Fibroblast of the conjunctiva (primary cell): ENCODE data around the gene PTPRC.
A peak's percentile ranks its signal among the peaks of the same experiment; 100 is the strongest.

Source experiments
- DNase-seq: peaks from one replicate; pipeline ENCODE4 v3.0.0-alpha.2; 2010; ENCODE audit warnings: low read depth

PTPRC gene

DNA sequence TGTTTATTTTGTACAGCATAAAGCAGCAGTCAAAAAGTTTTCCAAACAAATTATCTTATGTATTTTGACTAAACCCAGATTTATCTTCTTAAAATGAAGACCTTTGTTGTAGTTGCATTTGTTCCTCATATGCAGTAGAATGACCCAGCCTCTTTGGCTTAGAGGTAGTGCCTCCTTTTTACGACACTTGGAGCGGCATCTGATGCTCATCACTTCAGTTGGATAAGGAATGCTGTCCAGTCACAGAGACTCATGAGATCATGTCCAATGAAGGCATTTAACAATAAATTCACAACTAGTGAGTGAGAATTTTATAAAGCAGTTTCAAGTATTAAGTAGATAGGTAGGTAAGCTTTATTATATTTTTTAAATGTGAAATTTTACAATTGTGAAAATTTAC lies 35.2 kb downstream of the PTPRC start:
- no peak for DNase-seq

DNA sequence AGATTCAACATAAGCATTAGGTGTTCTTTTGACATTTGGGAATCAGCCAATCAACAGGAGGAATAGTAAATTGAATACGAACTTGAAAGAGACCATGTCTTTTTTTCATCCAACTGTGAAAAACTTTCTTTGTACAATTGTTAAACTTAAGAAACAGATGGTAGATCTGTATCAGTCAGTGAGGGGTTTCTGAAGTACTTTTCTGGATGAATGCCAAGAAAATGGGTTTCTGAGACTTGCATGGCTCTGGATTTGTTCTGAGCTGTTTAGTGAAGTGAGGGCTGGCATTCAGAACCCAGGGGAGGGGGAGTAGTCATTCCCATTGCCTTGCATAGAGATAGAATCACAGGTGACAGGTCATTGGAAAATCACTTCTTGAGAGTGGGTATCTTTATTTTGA lies 37.4 kb downstream of the PTPRC start:
- DNase-seq: no peak

DNA sequence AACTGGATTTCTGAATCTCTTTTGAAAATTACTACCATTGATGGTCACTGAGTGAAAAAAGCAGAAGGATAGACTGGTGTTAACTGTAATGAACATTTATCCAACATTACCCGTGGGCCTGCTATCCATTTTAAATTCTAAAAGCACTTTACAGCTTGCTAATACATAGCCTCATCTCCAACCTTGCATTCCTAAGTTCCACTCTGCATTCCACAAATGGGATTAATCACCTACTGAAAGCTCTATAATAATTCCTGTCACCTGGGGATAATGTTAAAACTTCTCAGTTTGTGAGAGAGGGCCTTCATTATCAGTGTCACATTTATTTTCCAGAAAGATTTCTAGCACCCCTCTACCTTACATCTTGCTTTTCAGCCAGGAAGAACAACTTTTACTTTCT lies 38.2 kb downstream of the PTPRC start:
- no peak for DNase-seq

DNA sequence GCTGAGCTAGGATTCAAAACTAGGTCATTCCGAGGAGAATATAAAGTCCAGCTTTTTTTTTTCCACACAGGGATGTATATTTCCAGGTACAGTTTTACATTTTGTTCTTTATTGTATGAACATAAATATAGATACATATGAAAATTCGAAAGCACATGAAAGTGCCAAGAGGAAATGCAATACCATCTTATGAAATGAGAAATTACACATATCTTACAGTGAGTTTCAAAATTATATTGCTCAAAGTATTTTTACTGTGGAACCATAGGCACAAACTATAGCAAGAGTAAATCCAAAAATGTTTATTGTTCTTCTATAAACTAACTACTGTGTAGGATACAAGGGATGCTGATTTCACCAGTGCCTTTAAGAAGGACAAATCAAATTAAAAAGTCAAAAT lies 39.0 kb downstream of the PTPRC start:
- no peak for DNase-seq

DNA sequence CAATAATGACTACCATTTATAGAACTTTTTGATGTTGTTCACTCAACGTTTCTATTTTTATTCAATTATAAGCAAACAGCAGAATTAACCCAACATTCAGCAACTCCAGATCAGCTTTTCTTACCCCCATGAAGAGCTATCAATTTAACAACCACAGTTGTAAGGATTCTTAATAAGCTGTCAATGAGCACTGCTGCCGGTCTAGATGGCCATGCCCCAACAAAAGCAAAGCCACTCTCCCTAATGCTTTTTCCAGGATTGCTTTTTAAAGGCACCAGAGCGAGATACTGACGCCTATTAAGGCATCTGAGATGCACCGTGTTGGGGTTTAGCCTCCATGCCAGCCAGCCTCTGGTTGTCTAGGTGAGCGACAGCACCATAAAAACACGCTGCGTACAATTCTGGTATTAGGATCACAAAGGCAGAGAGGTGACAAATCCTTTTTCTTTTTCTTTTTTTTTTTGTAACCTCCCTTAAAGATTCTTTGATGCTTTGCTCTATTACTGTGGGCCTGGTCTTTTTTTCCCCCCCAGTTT lies 39.5 kb downstream of the PTPRC start:
- DNase-seq: no peak

DNA sequence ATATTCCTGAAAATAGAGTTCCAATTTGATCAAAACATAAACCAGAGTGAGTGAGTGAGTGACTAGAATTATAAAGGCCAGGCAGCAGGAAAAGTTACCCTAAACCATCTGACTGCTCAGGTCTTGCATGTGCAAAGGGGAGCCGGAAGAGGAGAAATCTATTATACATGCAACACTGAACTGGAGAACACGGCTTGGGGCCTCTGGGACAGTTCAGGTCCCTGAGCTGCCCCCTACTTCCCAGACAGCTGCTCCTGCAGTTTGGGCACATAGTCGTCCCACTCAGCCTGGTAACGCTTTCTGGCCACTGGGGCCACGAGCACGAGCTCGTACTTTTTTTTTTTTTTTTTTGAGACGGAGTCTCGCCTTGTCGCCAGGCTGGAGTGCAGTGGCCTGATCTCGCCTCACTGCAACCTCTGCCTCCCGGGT lies 40.1 kb downstream of the PTPRC start:
- DNase-seq: no peak

DNA sequence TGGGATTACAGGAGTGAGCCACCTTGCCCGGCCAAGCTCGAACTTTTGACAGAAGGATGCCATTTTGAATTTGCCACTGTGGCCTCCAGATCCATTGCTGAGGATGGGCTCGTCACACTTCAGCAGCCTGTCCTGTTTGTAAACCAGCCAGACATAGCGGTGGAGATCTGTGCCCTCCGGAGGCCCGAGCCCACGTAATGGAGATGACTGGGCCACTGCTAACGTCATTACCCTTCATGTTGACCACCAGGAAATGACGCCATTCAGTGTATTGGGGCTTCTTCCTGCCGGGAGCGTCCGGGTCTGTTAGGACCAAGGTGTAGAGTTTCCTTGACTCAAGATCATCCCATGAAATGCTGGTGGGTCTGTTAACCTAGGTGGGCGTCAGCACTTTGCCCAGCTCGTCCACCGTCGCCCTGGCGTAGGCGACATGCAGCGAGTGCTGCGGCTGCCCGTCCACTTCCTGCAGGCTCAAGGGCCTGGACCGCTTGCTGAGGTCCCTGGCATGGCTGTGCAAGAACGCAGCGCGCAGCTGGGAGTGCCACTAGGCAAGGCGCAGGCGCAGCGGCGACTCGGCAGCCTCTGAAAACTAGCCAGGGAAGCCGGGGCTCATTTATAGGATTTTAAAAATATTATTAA lies 40.8 kb downstream of the PTPRC start:
- no peak for DNase-seq

DNA sequence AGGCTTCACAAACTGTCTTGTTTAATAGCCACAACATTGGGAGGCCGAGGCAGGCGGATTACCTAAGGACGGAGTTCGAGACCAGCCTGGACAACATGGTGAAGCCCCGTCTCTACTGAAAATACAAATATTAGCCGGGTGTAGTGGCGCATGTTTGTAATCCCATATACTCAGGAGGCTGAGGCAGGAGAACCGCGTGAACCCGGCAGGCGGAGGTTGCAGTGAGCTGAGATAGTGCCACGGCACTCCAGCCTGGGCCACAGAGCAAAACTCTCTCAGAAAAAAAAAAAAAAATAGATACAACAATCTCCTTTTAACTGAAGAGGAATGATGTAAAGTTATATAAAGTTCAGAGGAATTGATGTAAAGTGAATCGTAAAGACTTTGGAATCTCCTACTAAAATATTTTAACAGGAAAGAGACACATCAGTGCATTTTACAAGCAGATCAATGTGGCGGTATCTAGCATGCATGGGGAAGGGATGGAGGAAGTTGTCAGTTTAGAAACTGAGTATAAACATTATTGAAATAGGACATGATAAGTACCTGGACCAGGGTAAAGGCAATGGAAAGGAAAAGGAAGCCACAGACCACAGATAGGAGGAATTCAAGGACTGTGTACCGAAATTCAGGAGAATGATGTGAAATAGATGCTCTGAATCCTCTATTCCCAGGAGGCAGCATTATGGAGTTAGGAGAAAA lies 41.5 kb downstream of the PTPRC start:
- no peak for DNase-seq

DNA sequence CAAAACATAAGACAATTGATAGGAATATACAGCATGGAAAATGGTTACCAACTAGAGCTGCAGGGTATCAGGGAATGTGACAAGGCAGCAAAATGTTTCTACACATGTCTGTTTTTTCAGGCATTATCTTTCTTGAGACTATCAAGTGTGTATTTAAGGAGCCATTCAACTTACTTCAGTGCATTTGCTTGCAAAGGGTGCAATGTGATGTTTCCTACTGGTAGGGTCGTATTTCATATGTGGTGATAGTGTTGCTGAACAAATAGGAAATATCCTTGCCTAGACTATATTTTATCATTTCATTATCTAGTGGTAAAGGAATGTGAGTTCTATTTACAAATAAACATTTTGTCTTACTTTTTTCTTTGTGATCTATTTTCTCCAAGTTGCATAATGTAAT lies 42.4 kb downstream of the PTPRC start:
- DNase-seq: no peak

DNA sequence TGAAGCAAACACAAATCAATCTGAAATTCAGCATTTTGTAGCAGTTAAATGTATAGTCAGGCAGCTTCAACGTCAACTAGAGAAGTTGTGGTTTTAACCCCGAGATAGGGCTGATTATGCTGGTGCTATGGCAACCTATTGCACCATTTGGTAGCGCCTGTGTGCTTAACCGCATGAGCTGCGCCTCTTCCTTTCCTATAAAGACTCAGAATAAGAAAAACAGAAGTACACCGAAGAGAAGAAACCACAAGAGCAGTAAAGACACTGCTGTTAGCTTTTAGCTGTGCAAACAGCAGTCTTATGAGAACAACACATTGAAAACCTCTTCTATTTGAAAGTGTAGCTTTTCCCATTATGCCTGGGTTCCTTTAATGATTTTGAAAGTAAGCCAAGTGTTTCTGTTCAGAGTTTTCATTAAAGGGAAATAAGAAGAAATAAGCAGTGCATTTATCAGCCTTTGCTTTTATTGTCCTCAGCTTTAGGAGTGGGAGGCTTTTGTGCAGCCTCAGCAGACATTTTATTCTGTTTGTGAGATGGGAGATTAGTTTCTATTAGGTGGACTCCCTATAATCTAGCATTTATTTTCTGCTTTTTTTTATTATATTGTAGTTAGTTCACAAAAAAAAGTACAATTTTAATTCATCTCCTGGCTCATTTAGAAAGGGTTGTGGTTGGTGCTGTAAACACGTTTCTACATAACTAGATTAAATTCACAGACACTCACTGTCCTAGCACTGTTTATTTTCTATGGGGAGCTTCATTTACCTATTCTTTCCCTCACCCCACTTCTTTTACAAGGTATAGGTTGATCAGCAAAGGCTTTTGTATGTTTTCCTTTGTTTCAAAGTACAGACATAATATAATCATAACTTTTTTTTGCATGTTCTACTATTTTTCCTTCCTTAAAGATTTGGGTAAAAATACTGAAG lies 43.3 kb downstream of the PTPRC start:
- peak; percentile 76 for DNase-seq

DNA sequence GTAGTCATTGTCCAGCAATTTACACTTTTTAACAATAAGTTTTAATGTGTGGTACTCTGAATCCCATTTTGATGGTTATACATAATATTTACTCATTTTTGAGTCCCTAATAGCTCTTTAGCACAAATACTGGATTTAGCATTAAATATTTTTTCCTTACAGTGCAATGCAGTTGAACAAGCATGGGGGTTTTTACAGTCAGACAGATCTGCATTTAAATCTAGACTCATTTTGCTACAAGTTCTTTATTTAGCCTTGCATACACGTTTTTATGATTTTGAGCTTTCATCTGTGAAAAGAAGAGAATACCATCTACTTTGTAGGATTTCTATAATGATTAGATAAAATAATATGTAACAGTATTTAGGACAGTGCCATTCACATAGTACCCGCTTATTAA lies 44.0 kb downstream of the PTPRC start:
- no peak for DNase-seq

DNA sequence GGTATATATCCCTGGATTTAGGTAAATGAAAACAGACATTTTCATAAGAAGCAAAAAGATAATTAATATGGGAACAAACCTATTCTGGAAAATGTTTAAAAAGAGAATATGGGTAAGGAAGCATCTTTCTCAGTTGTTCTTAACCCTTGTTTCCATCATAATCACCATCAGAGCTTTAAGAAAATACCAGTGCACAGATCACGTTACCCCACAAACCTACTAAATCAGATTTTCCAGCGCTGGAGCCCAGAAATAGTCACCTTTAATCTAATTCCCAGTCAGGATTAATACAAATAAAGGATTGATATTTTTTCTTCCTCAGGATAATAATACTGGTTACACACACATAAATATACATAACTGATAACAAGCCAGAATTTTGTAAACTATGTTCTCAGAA lies 44.6 kb downstream of the PTPRC start:
- DNase-seq: no peak

DNA sequence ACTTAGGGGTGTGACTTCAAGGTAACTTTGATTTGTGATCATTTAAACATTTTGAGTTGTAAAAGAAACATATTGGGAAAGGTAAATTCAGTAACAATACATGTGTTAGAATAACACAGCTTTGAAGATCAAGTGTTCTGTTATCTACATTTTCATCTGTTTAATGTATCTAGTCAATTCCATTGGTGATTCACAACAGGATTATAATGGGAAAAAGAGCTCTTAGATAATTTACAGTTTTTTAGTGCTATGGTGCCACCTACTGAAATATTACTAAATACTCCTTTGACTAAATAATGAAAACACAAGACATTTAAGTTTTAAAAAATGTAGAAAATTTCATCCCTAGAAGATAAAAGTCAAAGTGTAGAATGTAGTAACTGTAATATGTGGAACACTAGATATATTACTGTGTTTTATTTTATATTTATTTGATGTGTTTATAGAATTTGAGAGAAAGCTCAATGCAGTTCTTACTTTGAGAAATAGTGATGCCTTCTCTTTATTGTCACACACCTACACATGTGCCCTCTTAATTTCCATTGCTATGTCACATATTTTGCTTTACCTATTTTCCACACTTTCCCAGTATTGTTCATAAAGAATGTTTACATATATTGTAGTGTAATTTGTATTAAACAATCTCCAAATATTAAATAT lies 47.4 kb downstream of the PTPRC start:
- DNase-seq: peak; percentile 33

DNA sequence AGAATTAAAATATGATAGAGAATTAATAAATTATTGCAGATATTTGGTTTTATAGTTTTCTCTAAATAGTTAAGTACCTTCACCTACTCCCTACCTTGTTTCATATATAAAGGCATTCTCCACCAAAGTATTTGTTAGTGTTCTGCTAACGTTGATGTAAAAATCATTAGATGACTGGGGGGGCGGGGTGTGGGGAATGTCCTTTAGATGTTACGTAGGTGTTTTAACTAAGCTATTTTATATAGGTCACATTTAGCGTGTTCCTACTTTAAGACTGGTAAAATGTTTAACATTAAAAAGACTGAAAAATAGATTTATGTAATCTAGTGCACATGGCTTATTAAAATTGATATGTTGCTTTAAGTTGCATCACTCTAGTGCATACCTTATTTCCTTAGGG lies 48.6 kb downstream of the PTPRC start:
- DNase-seq: no peak

DNA sequence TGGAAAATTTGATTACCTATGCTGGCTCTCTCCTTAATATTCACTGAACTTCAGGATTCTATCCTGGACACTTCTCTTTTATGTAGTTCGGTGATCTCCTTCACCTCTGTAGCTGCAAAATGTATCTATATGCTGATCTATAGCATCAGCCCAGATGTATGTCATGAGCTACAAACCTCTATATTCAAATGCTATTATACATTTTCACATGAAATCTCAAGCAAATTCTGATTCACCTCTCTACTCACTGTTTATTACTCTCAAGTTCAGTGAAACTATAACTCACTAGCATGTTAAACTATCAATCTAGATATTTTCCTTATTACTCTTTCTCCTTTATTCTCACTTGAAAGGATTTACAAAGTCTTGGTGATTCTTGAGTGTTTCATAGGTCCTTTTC lies 52.2 kb downstream of the PTPRC start:
- no peak for DNase-seq

DNA sequence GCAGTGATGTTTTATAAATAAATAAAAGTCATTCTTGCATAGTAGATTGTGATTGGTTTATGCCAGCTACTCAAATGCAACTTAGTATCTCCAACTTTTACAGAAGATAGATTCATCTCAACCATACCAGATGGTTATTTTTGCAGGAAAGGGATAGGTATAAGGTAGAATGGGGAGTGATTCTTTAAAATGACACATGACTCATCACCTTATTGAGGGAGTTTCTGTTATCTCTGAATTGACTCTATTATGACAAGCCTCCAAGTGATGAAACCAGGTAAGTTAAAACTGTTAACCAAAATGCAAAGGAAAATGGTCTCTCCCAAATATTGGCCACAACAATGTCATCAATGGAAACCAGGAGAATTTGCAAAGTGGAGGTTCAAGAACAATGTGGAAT lies 54.5 kb downstream of the PTPRC start:
- no peak for DNase-seq

DNA sequence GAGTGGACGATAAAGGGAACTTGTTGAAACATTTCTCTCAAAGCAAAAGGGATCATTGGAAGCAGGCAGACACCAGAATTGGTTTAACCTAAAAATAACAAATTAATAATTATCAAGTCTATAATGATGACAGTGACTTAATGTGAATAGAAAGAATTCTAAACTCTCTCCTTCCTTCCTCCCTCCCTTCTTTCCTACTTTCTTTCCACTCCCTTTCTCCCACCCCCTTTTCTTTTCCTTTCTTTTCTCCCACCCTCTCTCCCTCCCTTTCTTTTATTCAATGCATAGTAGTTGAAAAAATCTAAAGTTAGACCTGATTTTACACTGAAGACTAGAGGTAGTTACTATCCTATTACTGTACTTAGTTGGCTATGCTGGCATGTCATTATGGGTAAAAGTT lies 55.7 kb downstream of the PTPRC start:
- DNase-seq: no peak

DNA sequence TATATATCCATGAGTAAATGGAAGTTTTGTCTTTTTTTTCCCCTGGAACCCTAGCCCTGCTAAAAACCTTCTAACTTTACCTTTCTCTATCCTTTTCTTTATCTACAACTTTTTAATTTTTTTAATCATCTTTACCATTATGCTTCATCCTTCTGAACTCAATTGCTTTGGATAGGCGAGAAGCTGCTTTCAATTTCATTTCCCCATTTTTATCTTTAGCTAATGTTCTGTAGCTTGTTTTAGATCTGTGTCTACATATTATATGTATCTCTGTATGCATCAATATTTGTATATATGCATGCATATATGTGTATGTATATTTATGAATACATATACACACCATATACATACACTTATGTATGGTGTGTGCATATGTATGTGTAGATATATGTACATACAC lies 57.4 kb downstream of the PTPRC start:
- DNase-seq: no peak

DNA sequence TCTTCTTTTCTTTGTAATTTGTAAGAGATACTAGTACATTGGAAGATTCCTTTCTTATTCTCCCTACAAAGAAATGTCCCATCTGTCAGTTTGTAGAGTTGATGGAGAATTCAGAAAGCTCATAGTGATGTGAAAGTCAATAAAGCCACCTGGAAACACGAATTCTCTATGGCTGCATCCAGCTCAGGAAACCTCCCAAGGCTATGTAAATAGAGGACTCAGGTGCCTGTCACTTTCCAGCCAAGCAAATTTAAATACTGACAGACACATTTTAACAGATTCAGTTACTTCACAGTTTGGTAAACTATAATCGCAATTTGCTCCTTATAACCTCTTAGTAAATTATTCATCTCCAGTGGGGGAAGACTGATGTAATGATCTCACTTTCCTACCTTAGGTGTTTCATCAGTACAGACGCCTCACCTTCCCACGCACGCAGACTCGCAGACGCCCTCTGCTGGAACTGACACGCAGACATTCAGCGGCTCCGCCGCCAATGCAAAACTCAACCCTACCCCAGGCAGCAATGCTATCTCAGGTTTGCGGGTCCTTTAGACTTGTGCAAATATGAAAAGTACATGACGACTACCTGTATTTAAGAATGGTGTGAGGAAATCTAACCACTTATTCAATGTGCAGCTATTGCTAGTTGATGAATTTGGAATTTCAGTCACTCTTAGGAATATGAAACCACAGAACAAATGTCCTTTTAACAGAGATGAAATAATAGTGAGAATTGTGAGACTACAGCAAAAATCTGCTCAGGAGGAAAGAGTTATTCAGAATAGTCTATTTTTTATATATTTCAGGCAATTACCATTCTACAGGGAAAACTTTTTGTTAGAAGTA lies 60.6 kb downstream of the PTPRC start:
- DNase-seq: no peak

DNA sequence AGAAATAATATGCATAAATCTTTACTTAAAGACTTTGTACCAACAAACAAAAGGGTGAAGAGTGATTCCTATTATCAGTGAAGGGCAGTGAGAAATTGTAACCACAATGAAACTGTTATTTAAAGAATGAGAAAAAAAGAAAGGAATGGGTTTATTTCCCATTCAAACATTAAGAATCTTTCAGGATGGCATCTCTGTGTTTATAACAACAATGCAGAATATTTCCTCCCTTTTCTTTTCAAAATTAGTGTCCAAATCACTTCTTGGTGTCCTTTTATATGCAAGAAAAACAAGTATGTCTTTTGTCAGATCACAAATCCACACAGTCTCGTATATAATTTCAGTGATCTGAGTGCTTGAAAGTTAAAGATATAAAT lies 61.2 kb downstream of the PTPRC start:
- no peak for DNase-seq

DNA sequence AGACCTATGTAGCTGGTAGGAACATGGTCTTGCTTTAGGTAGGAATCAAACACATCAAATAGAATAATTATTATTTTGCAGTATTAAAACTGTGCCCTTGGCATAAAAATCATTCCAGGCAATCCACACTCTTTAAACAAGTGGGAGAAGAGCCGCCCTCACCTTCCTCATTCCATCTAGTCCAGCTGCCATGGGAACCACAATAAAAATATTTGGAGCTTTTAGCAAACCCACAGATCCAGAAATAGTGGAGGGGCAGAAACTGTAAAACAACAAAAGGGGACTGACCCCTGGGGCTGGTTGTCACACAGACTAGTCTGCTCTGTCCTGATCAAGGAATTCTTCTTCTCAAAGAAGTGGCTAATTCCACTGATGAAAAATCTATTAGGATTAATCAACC lies 61.6 kb downstream of the PTPRC start:
- no peak for DNase-seq
